A673 (cell line): ENCODE measurements around the gene EXT2. TPM values are rescaled to one million over a fixed set of nuclear protein-coding genes. Genes with fewer than 3 reads are reported as not detected.

ENCODE experiments used
- BruUV-seq: library from RNA; stranded (reverse); fragments of 400-500 nt; replicated peaks from 2 replicates; lab custom pipeline; 2021; lab: Mats Ljungman, UMichigan
- CTCF ChIA-PET: fragments of 300-600 bp; sonication (Branson Sonifier 250); formaldehyde crosslinking; loops from one replicate; lab custom pipeline; 2022; ENCODE audit warnings: antibody characterized with exemption; lab: Charles Lee
- POLR2A ChIA-PET: fragments of 300-600 bp; sonication (Branson Sonifier 250); formaldehyde crosslinking; loops from one replicate; lab custom pipeline; 2022; ENCODE audit warnings: antibody characterized with exemption; ENCODE audit not compliant: low non-redundant PET; lab: Charles Lee
- DNase-seq: peaks from one replicate; pipeline ENCODE4 v3.0.0-alpha.2; 2015; ENCODE audit warnings: low spot score
- H3K27ac ChIP-seq: fragments of 200-600 bp; sonication (generic); 2 replicates; pipeline ENCODE4 v1.5.1; 2016; ENCODE audit warnings: mixed run types, low read depth, mild to moderate bottlenecking, mixed read lengths, antibody characterized with exemption, low read length; ENCODE audit not compliant: poor library complexity, severe bottlenecking
- H3K27me3 ChIP-seq: fragments of 200-600 bp; sonication (generic); replicated peaks from 2 replicates; pipeline ENCODE4 v1.6.1; 2017; ENCODE audit warnings: mixed run types, low read depth, mild to moderate bottlenecking, mixed read lengths, antibody characterized with exemption, low read length; ENCODE audit not compliant: insufficient read depth, poor library complexity
- H3K36me3 ChIP-seq: fragments of 200-600 bp; sonication (generic); 2 replicates; pipeline ENCODE4 v1.6.1; 2016; ENCODE audit warnings: mixed run types, mild to moderate bottlenecking, mixed read lengths, antibody characterized with exemption, low read length; ENCODE audit not compliant: insufficient read depth, poor library complexity, severe bottlenecking
- H3K4me1 ChIP-seq: fragments of 200-600 bp; sonication (generic); 2 replicates; pipeline ENCODE4 v1.6.1; 2017; ENCODE audit warnings: mixed run types, mild to moderate bottlenecking, mixed read lengths, antibody characterized with exemption, low read length; ENCODE audit not compliant: insufficient read depth, poor library complexity, severe bottlenecking
- H3K4me3 ChIP-seq: fragments of 200-600 bp; sonication (generic); 2 replicates; pipeline ENCODE4 v1.5.1; 2016; ENCODE audit warnings: low read depth, mixed run types, mild to moderate bottlenecking, mixed read lengths, low read length; ENCODE audit not compliant: poor library complexity, severe bottlenecking
- H3K9me3 ChIP-seq: fragments of 200-600 bp; sonication (generic); 2 replicates; pipeline ENCODE4 v1.6.1; 2016; ENCODE audit warnings: mixed run types, low read depth, mild to moderate bottlenecking, mixed read lengths, antibody characterized with exemption, low read length; ENCODE audit not compliant: poor library complexity, severe bottlenecking
- CTCF ChIP-seq: fragments of 300-800, 200-600 bp; sonication (generic); conservative IDR thresholded peaks from 2 replicates; pipeline ENCODE4 v1.5.1; 2017; ENCODE audit warnings: low read depth, mild to moderate bottlenecking, antibody characterized with exemption, low read length, moderate library complexity, mixed read lengths
- EZH2 ChIP-seq: fragments of 200-600 bp; sonication (generic); IDR thresholded peaks from 2 replicates; pipeline ENCODE4 v1.6.1; 2017; ENCODE audit warnings: borderline replicate concordance, low read depth, mild to moderate bottlenecking, mixed read lengths, antibody characterized with exemption, low read length; ENCODE audit not compliant: poor library complexity, severe bottlenecking
- intact Hi-C: fragments of 100-400 bp; cut with micrococcal nuclease; formaldehyde crosslinking; loops from one replicate; pipeline ENCODE4 v1.10.0; 2022; ENCODE audit not compliant: unreplicated experiment
- total RNA-seq: library from RNA; stranded (reverse); gene quantifications from 2 replicates; pipeline ENCODE4 v1.2.3, GENCODE V29; 2021

EXT2 gene
- total RNA-seq, 1 experiment from 2014 or later, result 123 TPM

- ChIA-PET POLR2A (no interaction called here), CTCF (no interaction called here)
- Histone ChIP-seq H3K4me1 (no peaks in the 10 kb centered on the region), H3K27ac (no peak overlapping the region), H3K27me3 (no peaks in the 10 kb centered on the region), H3K9me3 (no peaks in the 10 kb centered on the region), H3K36me3 (peaks cover 41% of the 10 kb centered on the region), H3K4me3 (no peak overlapping the region)
- DNase-seq, result no peak
- TF ChIP-seq CTCF (no peak), EZH2 (no peak)
- intact Hi-C loops, result no loop called here
- no TSS peak for BruUV-seq
These were observed 52.3 kb downstream of the EXT2 start for GRCh38 chr11:44147751-44148150.

- intact Hi-C loops, result no loop called here
- H3K27ac ChIP-seq, result no peak overlapping the region
- H3K4me3 ChIP-seq, result no peak overlapping the region
- H3K27me3 ChIP-seq, result no peaks in the 10 kb centered on the region
- peaks cover 9% of the 10 kb centered on the region for H3K9me3 ChIP-seq
- POLR2A ChIA-PET, result no interaction called here
- DNase-seq, result no peak
- no TSS peak for BruUV-seq
- H3K4me1 ChIP-seq, result no peaks in the 10 kb centered on the region
- peaks cover 35% of the 10 kb centered on the region for H3K36me3 ChIP-seq
- TF ChIP-seq CTCF (no peak), EZH2 (no peak)
- CTCF ChIA-PET, result no interaction called here
These were observed 54.2 kb downstream of the EXT2 start for GRCh38 chr11:44149651-44150050.

GRCh38 chr11:44150401-44150800 lies 54.9 kb downstream of the EXT2 start:
- POLR2A ChIA-PET, result no interaction called here
- TF ChIP-seq CTCF (no peak), EZH2 (no peak)
- H3K4me1 ChIP-seq, result no peaks in the 10 kb centered on the region
- no TSS peak for BruUV-seq
- CTCF ChIA-PET, result no interaction called here
- no peak for DNase-seq
- H3K4me3 ChIP-seq, result no peak overlapping the region
- intact Hi-C loops, result no loop called here
- H3K36me3 ChIP-seq, result peaks cover 29% of the 10 kb centered on the region
- H3K9me3 ChIP-seq, result peaks cover 9% of the 10 kb centered on the region
- no peak overlapping the region for H3K27ac ChIP-seq
- no peaks in the 10 kb centered on the region for H3K27me3 ChIP-seq
